GM23338 (cell line): ENCODE results near the gene PCDHB6. TPM values are rescaled to one million over a fixed set of nuclear protein-coding genes. Genes with fewer than 3 reads are reported as not detected.

ENCODE experiments used
- ATAC-seq: fragments of 200-7000 bp; cut with Tn5 transposase; 3 replicates; pipeline ENCODE4 v1.9.1; 2020
- DNase-seq: peaks from one replicate; pipeline ENCODE4 v3.0.0-alpha.2; 2015; ENCODE audit warnings: low spot score
- H2AFZ ChIP-seq: fragments of 200-600 bp; sonication (generic); 2 replicates; pipeline ENCODE4 v1.8.0; 2016; ENCODE audit warnings: antibody characterized with exemption, mild to moderate bottlenecking, moderate library complexity
- H3F3A ChIP-seq: fragments of 200-600 bp; sonication (generic); replicated peaks from 2 replicates; pipeline ENCODE4 v1.8.0; 2017; ENCODE audit warnings: antibody characterized with exemption, mixed run types, low read depth
- H3K27ac ChIP-seq: fragments of 200-600 bp; sonication (generic); 2 replicates; pipeline ENCODE4 v1.6.1; 2016; ENCODE audit warnings: low read depth
- H3K27me3 ChIP-seq: fragments of 200-600 bp; sonication (generic); 2 replicates; pipeline ENCODE4 v1.8.0; 2016; ENCODE audit warnings: mild to moderate bottlenecking, mixed run types, moderate library complexity; ENCODE audit not compliant: insufficient read depth
- H3K36me3 ChIP-seq: fragments of 200-600 bp; sonication (generic); 2 replicates; pipeline ENCODE4 v1.8.0; 2016; ENCODE audit warnings: mild to moderate bottlenecking; ENCODE audit not compliant: insufficient read depth
- H3K4me1 ChIP-seq: fragments of 200-600 bp; sonication (generic); 2 replicates; pipeline ENCODE4 v1.8.0; 2016; ENCODE audit warnings: mild to moderate bottlenecking, moderate library complexity; ENCODE audit not compliant: insufficient read depth
- H3K4me2 ChIP-seq: fragments of 200-600 bp; sonication (generic); 2 replicates; pipeline ENCODE4 v1.7.1; 2017; ENCODE audit warnings: mixed run types
- H3K4me3 ChIP-seq: fragments of 200-600 bp; sonication (generic); 2 replicates; pipeline ENCODE4 v1.6.1; 2016; ENCODE audit warnings: mixed run types
- H3K79me2 ChIP-seq: fragments of 200-600 bp; sonication (generic); replicated peaks from 2 replicates; pipeline ENCODE4 v1.8.0; 2017; ENCODE audit warnings: mild to moderate bottlenecking; ENCODE audit not compliant: insufficient read depth
- H3K9me2 ChIP-seq: fragments of 200-600 bp; sonication (generic); 2 replicates; pipeline ENCODE4 v1.8.0; 2017; ENCODE audit not compliant: insufficient read depth
- H4K20me1 ChIP-seq: fragments of 200-600 bp; sonication (generic); replicated peaks from 2 replicates; pipeline ENCODE4 v1.8.0; 2017; ENCODE audit warnings: mild to moderate bottlenecking; ENCODE audit not compliant: insufficient read depth
- H3K27ac Mint-ChIP-seq: 2 replicates; pipeline ENCODE4 v1.8.0; 2020; ENCODE audit warnings: inconsistent platforms, mild to moderate bottlenecking, moderate library complexity, mixed read lengths
- H3K27me3 Mint-ChIP-seq: 3 replicates; pipeline ENCODE4 v1.8.0; 2022; ENCODE audit warnings: low read depth, mild to moderate bottlenecking, moderate library complexity, mixed read lengths, inconsistent platforms; ENCODE audit not compliant: insufficient read depth, poor library complexity
- H3K36me3 Mint-ChIP-seq: 3 replicates; pipeline ENCODE4 v1.8.0; 2021; ENCODE audit warnings: low read depth, mild to moderate bottlenecking, inconsistent platforms, moderate library complexity, mixed read lengths
- H3K4me1 Mint-ChIP-seq: 3 replicates; pipeline ENCODE4 v1.8.0; 2020; ENCODE audit warnings: mild to moderate bottlenecking, inconsistent platforms, mixed read lengths
- H3K4me3 Mint-ChIP-seq: 3 replicates; pipeline ENCODE4 v1.8.0; 2021; ENCODE audit warnings: moderate library complexity, mild to moderate bottlenecking, inconsistent platforms, mixed read lengths
- H3K9me3 Mint-ChIP-seq: 3 replicates; pipeline ENCODE4 v1.8.0; 2020; ENCODE audit warnings: moderate library complexity, mild to moderate bottlenecking, inconsistent platforms, mixed read lengths
- CREB1 ChIP-seq: fragments of 250-450 bp; sonication (Bioruptor Pico); IDR thresholded peaks from 2 replicates; pipeline ENCODE4 v1.5.0; 2020; ENCODE audit warnings: low read depth, mild to moderate bottlenecking, moderate library complexity
- CTCF ChIP-seq, 2 experiments: fragments of 200-600 bp in 1 of 2; sonication (generic) in 1 of 2; conservative IDR thresholded peaks; 2 replicates each; pipeline versions ENCODE4 v1.5.1 to v1.6.1; 2016 to 2017; ENCODE audit warnings: antibody characterized with exemption in 2 of 2, low read depth in 2 of 2, mild to moderate bottlenecking in 2 of 2, moderate library complexity in 1 of 2
- EZH2 ChIP-seq: fragments of 200-600 bp; sonication (generic); IDR thresholded peaks from one replicate; pipeline ENCODE4 v1.8.0; 2017; ENCODE audit warnings: antibody characterized with exemption, mild to moderate bottlenecking, low read depth; ENCODE audit not compliant: unreplicated experiment
- JUNB ChIP-seq: IDR thresholded peaks from one replicate; pipeline ENCODE4 v1.6.1; 2016; ENCODE audit warnings: antibody characterized with exemption; ENCODE audit not compliant: unreplicated experiment
- POLR2AphosphoS5 ChIP-seq: IDR thresholded peaks from 2 replicates; pipeline ENCODE4 v1.6.1; 2016; ENCODE audit warnings: antibody characterized with exemption, low read depth
- long read RNA-seq: library from polyadenylated mRNA; unstranded; transcript quantifications from one replicate; pipeline ENCODE4 v2.0.0, GENCODE V29; 2020; ENCODE audit not compliant: unreplicated experiment
- polyA plus RNA-seq: library from polyadenylated mRNA; unstranded; fragments of >200 nt; fragmentation: Nextera tagmentation; extraction: Ambion mirVana; gene quantifications from 2 replicates; pipeline ENCODE4 v1.2.1, GENCODE V29; 2016
- total RNA-seq: library from RNA; depleted of rRNA; stranded (reverse); fragments of >200 nt; shearing (Covaris generic); gene quantifications from 2 replicates; pipeline ENCODE4 v1.2.3, GENCODE V29; 2014; rRNA removed
- TF ChIP-seq, protein P1 (sequence below): IDR thresholded peaks from one replicate; pipeline ENCODE4 v1.6.1; 2018; ENCODE audit warnings: antibody characterized with exemption; ENCODE audit not compliant: unreplicated experiment

The PCDHB6 gene
- total RNA-seq (0.23 and 0.52 TPM in 2 replicates), polyA plus RNA-seq (0.11 and 0.17 TPM in 2 replicates)
- long read RNA-seq: 0 reads

- Histone ChIP-seq H2AFZ (no peak within 1 kb of the TSS), H3K27me3 (no peaks in the 10 kb centered on the region), H4K20me1 (no peaks in the 10 kb centered on the region; the same call in 1 of the 2 replicates), H3K4me2 (no peak within 1 kb of the TSS), H3K27ac (no peak within 1 kb of the TSS), H3K4me1 (no peaks in the 10 kb centered on the region), H3K36me3 (no peaks in the 10 kb centered on the region), H3K9me2 (no peaks in the 10 kb centered on the region), H3F3A (no peaks in the 10 kb centered on the region), H3K79me2 (no peaks in the 10 kb centered on the region), H3K4me3 (no peak within 1 kb of the TSS)
- peaks cover 2% of the 10 kb centered on the region for H3K27me3 Mint-ChIP-seq
- no peaks in the 10 kb centered on the region for H3K4me1 Mint-ChIP-seq
- H3K27ac Mint-ChIP-seq: no peak within 1 kb of the TSS
- peak; percentile 68 for DNase-seq
- no peak for ATAC-seq
- peaks cover 23% of the 10 kb centered on the region for H3K9me3 Mint-ChIP-seq
- no peak for TF ChIP-seq POLR2AphosphoS5
- peak; percentile 52 to 57 for TF ChIP-seq CTCF (conservative IDR thresholded peaks at IDR 0.05; ENCODE audit: low read depth in 2 of 2)
- no peak within 1 kb of the TSS for H3K4me3 Mint-ChIP-seq
- H3K36me3 Mint-ChIP-seq: peaks cover 22% of the 10 kb centered on the region
These were observed at the start of gene PCDHB6 for GRCh38 chr5:141149812-141150211. TSS of gene PCDHB6 (plus strand) at chr5:141150057. CDS start at chr5:141150258, 201 bp downstream.

GRCh38 chr5:141100243-141100805 lies 49.5 kb upstream of the PCDHB6 start, which contains the start of gene PCDHB3:
TSS of gene PCDHB3 (plus strand) at chr5:141100473. CDS start at chr5:141100650, 177 bp downstream.
- H3K27ac Mint-ChIP-seq: peak within 1 kb of the TSS; percentile 94
- Histone ChIP-seq H3F3A (no peaks in the 10 kb centered on the region), H3K9me2 (no peaks in the 10 kb centered on the region), H4K20me1 (no peaks in the 10 kb centered on the region; the same call in 1 of the 2 replicates), H3K4me3 (peak within 1 kb of the TSS; percentile 60), H3K27ac (peak within 1 kb of the TSS; percentile 64), H3K4me2 (peak within 1 kb of the TSS; percentile 77), H3K27me3 (no peaks in the 10 kb centered on the region), H3K36me3 (no peaks in the 10 kb centered on the region), H2AFZ (peak within 1 kb of the TSS; percentile 3; the same call in 1 of the 2 replicates), H3K4me1 (no peaks in the 10 kb centered on the region), H3K79me2 (peaks cover 44% of the 10 kb centered on the region)
- H3K27me3 Mint-ChIP-seq: peaks cover 2% of the 10 kb centered on the region
- peaks cover 7% of the 10 kb centered on the region; the same call in 2 of the 3 replicates for H3K4me1 Mint-ChIP-seq
- TF ChIP-seq EZH2: no peak
- no peak for TF ChIP-seq JUNB
- peak; percentile 60 for TF ChIP-seq CREB1 (CRISPR knock-in tag)
- peak; percentile 52 for TF ChIP-seq POLR2AphosphoS5
- TF ChIP-seq CTCF (conservative IDR thresholded peaks at IDR 0.05; ENCODE audit: low read depth in 2 of 2): peak; percentile 93 to 95
- TF ChIP-seq, protein P1, sequence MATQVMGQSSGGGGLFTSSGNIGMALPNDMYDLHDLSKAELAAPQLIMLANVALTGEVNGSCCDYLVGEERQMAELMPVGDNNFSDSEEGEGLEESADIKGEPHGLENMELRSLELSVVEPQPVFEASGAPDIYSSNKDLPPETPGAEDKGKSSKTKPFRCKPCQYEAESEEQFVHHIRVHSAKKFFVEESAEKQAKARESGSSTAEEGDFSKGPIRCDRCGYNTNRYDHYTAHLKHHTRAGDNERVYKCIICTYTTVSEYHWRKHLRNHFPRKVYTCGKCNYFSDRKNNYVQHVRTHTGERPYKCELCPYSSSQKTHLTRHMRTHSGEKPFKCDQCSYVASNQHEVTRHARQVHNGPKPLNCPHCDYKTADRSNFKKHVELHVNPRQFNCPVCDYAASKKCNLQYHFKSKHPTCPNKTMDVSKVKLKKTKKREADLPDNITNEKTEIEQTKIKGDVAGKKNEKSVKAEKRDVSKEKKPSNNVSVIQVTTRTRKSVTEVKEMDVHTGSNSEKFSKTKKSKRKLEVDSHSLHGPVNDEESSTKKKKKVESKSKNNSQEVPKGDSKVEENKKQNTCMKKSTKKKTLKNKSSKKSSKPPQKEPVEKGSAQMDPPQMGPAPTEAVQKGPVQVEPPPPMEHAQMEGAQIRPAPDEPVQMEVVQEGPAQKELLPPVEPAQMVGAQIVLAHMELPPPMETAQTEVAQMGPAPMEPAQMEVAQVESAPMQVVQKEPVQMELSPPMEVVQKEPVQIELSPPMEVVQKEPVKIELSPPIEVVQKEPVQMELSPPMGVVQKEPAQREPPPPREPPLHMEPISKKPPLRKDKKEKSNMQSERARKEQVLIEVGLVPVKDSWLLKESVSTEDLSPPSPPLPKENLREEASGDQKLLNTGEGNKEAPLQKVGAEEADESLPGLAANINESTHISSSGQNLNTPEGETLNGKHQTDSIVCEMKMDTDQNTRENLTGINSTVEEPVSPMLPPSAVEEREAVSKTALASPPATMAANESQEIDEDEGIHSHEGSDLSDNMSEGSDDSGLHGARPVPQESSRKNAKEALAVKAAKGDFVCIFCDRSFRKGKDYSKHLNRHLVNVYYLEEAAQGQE: no peak
- peaks cover 60% of the 10 kb centered on the region for H3K36me3 Mint-ChIP-seq
- H3K9me3 Mint-ChIP-seq: peaks cover 24% of the 10 kb centered on the region; the same call in 2 of the 3 replicates
- DNase-seq (peak; percentile 96), ATAC-seq (peak; percentile 91)
- H3K4me3 Mint-ChIP-seq: peak within 1 kb of the TSS; percentile 73
